Measurements from ENCODE around the gene TFAP2E.

Gene TFAP2E

DNA sequence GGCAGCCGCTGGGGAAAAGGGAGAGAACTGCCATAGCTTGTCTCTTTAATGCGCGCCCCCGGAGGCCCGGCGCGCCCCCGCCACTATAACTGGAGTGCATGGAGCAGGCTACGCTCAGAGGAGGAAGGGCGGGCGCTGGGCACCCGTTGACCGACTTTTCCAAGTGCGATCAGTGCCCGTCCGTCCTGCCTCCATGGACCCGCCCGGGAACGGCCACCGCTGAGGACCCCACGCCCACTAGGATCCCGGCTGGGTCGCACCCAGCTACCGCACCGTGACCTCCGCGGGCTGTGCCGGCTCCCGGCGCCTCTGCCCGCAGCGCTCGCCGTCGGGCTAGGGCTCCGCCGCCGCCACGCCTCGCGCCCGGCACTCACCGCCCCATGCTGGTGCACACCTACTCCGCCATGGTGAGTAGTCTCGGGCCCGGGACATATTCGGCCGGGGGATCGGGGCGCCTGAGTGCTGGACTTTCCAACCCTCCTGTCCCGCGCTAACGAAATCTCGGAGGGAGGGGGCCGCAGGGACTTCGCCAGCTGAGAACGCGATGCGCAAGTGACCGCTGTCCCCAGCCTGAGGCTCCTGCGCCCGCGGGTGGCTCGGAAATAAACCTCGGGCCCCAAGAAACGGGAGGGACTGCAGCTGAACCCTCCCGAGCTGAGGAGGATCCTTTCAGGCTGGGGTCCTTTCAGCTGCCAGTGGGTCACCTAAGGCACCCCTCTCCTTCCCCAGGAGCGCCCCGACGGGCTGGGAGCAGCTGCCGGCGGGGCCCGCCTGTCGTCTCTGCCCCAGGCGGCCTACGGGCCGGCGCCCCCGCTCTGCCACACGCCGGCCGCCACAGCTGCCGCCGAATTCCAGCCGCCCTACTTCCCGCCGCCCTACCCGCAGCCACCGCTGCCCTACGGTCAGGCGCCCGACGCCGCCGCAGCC lies at the start of gene TFAP2E:
Gene TFAP2E (plus strand): TSS at position 117 of the 927 bp plus-strand sequence. CDS start 264 bp downstream, at position 381.
- Mint-ChIP-seq H3K36me3 (ENCODE audit: low read depth) (peaks cover 4% of the 10 kb centered on the region), H3K27me3 (peaks cover 13% of the 10 kb centered on the region), H3K4me1 (ENCODE audit: low read depth) (peaks cover 25% of the 10 kb centered on the region), H3K4me3 (no peak within 1 kb of the TSS), H3K9me3 (no peaks in the 10 kb centered on the region), H3K27ac (no peak within 1 kb of the TSS)

- Mint-ChIP-seq H3K36me3 (ENCODE audit: low read depth) (peaks cover 37% of the 10 kb centered on the region), H3K9me3 (peaks cover 23% of the 10 kb centered on the region), H3K4me3 (no peak overlapping the region), H3K27me3 (no peaks in the 10 kb centered on the region), H3K27ac (no peak overlapping the region), H3K4me1 (ENCODE audit: low read depth) (peaks cover 3% of the 10 kb centered on the region)
Observed at GRCh38 chr1:35524106-35524505, 49.0 kb upstream of the TFAP2E start.

DNA sequence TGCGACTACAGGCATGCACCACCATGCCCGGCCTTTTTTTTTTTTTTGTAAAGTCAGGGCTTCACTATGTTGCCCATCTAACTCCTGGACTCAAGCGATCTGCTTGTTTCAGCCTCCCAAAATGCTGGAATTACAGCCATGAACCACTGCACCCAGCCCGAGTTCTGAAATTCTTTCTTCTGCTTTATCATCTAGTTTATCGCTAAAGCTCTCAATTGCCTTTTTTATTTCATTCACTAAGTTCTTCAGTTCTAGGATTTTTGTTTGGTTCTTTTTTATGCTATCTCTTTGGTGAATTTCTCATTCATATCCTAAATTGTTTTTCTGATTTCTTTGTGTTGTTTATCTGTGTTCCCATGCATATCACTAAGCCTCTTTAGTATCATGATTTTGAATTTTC lies 42.9 kb upstream of the TFAP2E start:
- Mint-ChIP-seq H3K27me3 (no peaks in the 10 kb centered on the region), H3K36me3 (ENCODE audit: low read depth) (peaks cover 48% of the 10 kb centered on the region), H3K4me3 (no peak overlapping the region), H3K9me3 (peaks cover 13% of the 10 kb centered on the region), H3K4me1 (ENCODE audit: low read depth) (peaks cover 6% of the 10 kb centered on the region), H3K27ac (no peak overlapping the region)

- Mint-ChIP-seq H3K27me3 (no peaks in the 10 kb centered on the region), H3K4me1 (ENCODE audit: low read depth) (peaks cover 13% of the 10 kb centered on the region), H3K36me3 (ENCODE audit: low read depth) (peaks cover 49% of the 10 kb centered on the region), H3K27ac (no peak overlapping the region), H3K9me3 (peaks cover 7% of the 10 kb centered on the region), H3K4me3 (no peak overlapping the region)
Observed at GRCh38 chr1:35530946-35531345, 42.2 kb upstream of the TFAP2E start.

GRCh38 chr1:35531368-35531767 lies 41.7 kb upstream of the TFAP2E start:
- H3K4me3 Mint-ChIP-seq: no peak overlapping the region
- no peak overlapping the region for H3K27ac Mint-ChIP-seq
- H3K9me3 Mint-ChIP-seq: peaks cover 7% of the 10 kb centered on the region
- peaks cover 52% of the 10 kb centered on the region for H3K36me3 Mint-ChIP-seq (ENCODE audit: low read depth)
- H3K4me1 Mint-ChIP-seq (ENCODE audit: low read depth): peaks cover 18% of the 10 kb centered on the region
- H3K27me3 Mint-ChIP-seq: no peaks in the 10 kb centered on the region

DNA sequence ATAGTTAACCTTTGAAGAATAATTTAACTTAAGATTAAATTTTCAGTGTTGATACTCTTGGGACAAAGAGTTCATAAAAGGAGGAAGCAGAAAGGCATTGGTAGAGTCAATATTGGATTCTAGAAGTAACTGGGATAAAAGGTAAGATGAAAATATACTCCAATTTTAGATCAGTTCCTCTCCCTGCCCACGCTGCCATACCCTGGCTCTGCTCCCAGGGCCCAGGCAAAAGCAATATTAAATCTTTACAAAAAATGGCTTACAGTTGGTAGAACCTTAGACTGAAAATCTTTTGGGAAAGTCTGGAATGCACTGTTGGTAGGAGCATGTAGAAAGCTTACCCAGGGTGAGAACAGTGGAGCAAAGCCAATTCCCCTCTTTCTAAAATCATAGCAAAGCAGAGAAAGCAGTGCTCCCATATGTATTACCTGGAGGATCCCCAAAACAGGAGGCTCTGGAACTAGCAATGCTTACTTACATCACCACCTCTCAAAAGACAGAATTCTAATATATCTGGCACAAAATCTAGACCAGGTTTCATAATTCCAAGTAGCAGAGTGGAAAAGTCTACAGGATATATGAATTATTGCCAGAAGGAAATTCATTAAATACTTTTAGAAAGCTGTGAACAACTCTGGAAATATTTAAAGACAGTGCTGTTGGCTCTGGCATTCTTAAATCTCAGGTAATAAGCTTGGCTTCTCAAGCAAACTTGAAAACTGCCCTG lies 40.5 kb upstream of the TFAP2E start:
- Mint-ChIP-seq H3K27me3 (no peaks in the 10 kb centered on the region), H3K4me1 (ENCODE audit: low read depth) (peaks cover 30% of the 10 kb centered on the region), H3K4me3 (no peak overlapping the region), H3K27ac (no peak overlapping the region), H3K36me3 (ENCODE audit: low read depth) (peaks cover 45% of the 10 kb centered on the region), H3K9me3 (peaks cover 4% of the 10 kb centered on the region)

DNA sequence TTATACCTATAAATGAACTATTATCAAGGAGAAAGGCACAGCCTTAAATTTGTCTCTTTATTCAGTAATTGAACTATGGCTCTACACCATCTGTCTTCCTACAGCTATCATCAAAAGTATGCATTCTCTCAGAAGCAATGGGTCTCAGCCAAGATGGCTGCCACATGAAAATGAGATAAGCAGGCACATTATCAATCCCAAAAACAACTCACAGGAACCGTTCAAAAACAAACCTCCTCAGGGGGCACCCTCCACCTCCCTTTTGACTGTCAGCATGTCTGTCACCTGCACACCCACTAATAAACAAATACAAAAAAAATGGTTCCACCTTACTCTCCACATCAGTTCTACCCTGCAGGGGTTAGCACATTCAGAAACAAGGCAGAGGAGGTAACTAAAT lies 39.5 kb upstream of the TFAP2E start:
- Mint-ChIP-seq H3K4me3 (no peak overlapping the region), H3K4me1 (ENCODE audit: low read depth) (peaks cover 40% of the 10 kb centered on the region), H3K9me3 (peaks cover 4% of the 10 kb centered on the region), H3K27ac (no peak overlapping the region), H3K27me3 (no peaks in the 10 kb centered on the region), H3K36me3 (ENCODE audit: low read depth) (peaks cover 44% of the 10 kb centered on the region)

DNA sequence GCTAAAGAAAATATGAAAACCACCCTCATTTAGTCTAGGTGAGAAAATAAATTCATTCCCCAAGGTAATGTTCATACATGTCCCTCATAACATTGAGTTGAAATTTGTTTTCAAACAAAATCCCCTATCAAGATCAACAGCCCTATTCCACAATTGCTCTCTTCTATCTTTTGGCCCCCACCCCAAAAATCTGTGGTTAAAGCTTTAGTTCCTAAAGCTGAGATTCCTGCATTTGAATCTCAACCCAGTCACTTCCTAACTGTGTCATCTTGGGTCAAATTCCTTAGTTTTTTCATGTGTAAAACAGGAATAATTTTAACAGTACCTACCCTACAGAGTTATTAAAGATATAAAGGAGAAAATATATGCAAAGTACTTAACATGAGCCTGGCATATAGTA lies 37.9 kb upstream of the TFAP2E start:
- Mint-ChIP-seq H3K27me3 (no peaks in the 10 kb centered on the region), H3K4me1 (ENCODE audit: low read depth) (peaks cover 56% of the 10 kb centered on the region), H3K4me3 (no peak overlapping the region), H3K36me3 (ENCODE audit: low read depth) (peaks cover 40% of the 10 kb centered on the region), H3K27ac (no peak overlapping the region), H3K9me3 (peaks cover 2% of the 10 kb centered on the region)

DNA sequence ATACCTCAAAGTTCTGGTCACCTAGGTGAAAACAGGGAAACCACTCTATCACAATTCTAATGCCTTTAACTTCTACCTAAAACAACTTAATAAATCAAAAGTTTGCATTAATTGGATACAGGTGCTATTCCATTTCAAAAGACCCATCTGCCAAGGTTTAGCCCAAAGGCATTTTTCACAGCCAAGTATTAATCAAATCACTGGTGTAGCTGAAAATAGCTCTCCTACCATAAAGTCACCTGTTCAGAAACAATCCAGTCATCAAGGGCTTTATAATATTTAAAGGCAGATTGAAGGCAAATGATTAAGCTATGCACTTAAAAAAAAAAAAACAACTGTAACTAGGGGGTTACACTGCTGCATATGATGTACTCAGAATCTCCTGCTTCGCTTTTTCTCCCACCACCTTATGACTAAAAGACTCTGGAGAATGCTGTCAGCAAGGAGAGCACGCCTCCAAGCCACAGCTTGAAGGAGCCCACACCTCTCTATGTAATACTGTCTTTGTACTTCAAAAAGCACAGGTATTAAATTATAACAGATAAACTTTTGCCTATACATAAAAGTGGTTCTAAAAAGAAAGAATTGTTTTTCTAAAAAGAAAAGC lies 36.5 kb upstream of the TFAP2E start:
- Mint-ChIP-seq H3K36me3 (ENCODE audit: low read depth) (peaks cover 33% of the 10 kb centered on the region), H3K4me3 (no peak overlapping the region), H3K27me3 (no peaks in the 10 kb centered on the region), H3K4me1 (ENCODE audit: low read depth) (peaks cover 65% of the 10 kb centered on the region), H3K9me3 (no peaks in the 10 kb centered on the region), H3K27ac (peak overlapping the region; percentile 33)

DNA sequence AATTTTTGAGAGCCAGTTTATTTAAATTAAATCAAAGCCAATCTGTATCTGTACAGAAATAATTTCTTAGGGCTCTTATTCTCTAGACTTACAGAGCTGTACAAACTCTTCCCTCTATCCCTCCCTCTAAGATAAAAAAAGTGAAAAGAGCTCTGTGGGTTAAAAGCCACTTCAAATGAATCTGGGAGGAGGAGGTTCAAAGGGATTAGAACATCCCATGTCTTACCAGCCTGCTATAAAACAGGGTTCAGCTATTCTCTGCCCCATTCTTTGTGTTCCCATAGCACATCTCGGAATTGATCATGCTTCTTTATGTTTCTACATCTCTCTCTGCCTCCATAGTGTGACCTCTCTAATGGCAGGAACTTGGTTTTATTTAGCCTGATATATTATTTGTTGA lies 35.3 kb upstream of the TFAP2E start:
- H3K4me1 Mint-ChIP-seq (ENCODE audit: low read depth): peaks cover 73% of the 10 kb centered on the region
- no peaks in the 10 kb centered on the region for H3K9me3 Mint-ChIP-seq
- H3K4me3 Mint-ChIP-seq: peak overlapping the region; percentile 10
- peak overlapping the region; percentile 40 for H3K27ac Mint-ChIP-seq
- no peaks in the 10 kb centered on the region for H3K27me3 Mint-ChIP-seq
- peaks cover 37% of the 10 kb centered on the region for H3K36me3 Mint-ChIP-seq (ENCODE audit: low read depth)

- Mint-ChIP-seq H3K27ac (peak overlapping the region; percentile 91), H3K27me3 (no peaks in the 10 kb centered on the region), H3K36me3 (ENCODE audit: low read depth) (peaks cover 28% of the 10 kb centered on the region), H3K4me1 (ENCODE audit: low read depth) (peaks cover 81% of the 10 kb centered on the region), H3K9me3 (no peaks in the 10 kb centered on the region), H3K4me3 (peak overlapping the region; percentile 65)
Observed at GRCh38 chr1:35539073-35539823, 33.9 kb upstream of the TFAP2E start.

GRCh38 chr1:35539824-35540261 lies 33.3 kb upstream of the TFAP2E start:
- no peaks in the 10 kb centered on the region for H3K27me3 Mint-ChIP-seq
- H3K36me3 Mint-ChIP-seq (ENCODE audit: low read depth): peaks cover 27% of the 10 kb centered on the region
- peak overlapping the region; percentile 65 for H3K4me3 Mint-ChIP-seq
- H3K27ac Mint-ChIP-seq: peak overlapping the region; percentile 91
- no peaks in the 10 kb centered on the region for H3K9me3 Mint-ChIP-seq
- peaks cover 84% of the 10 kb centered on the region for H3K4me1 Mint-ChIP-seq (ENCODE audit: low read depth)

DNA sequence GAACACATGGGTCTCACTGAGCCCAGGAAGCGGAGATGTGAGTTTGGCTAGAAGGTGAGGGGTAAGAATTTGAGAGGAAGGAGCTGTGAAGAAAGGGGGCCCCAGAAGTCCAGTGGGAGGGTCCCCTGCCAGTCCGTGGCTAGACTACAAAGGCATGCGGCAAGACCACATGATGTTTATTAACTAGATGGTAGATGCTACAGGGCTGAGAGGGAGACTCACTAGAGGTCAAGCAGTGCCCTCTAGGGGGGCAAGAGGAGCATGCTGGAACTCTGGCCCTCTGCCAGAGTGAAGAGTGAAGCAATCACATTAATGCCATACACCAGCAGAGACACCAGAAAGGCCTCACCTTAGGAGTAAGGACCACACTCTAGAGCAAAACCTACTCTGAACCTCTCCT lies 28.1 kb upstream of the TFAP2E start:
- H3K9me3 Mint-ChIP-seq: no peaks in the 10 kb centered on the region
- H3K27ac Mint-ChIP-seq: peak overlapping the region; percentile 64
- no peak overlapping the region for H3K4me3 Mint-ChIP-seq
- no peaks in the 10 kb centered on the region for H3K27me3 Mint-ChIP-seq
- peaks cover 46% of the 10 kb centered on the region for H3K36me3 Mint-ChIP-seq (ENCODE audit: low read depth)
- peaks cover 47% of the 10 kb centered on the region for H3K4me1 Mint-ChIP-seq (ENCODE audit: low read depth)

- Mint-ChIP-seq H3K9me3 (no peaks in the 10 kb centered on the region), H3K27me3 (no peaks in the 10 kb centered on the region), H3K4me3 (no peak overlapping the region), H3K4me1 (ENCODE audit: low read depth) (peaks cover 36% of the 10 kb centered on the region), H3K36me3 (ENCODE audit: low read depth) (peaks cover 52% of the 10 kb centered on the region), H3K27ac (no peak overlapping the region)
Observed at GRCh38 chr1:35546614-35547013, 26.5 kb upstream of the TFAP2E start.
